IMR-90 (cell line): Measurements from ENCODE around the gene TMEM131L.

Experiments
- CEBPB ChIP-seq: IDR thresholded peaks from 2 replicates; pipeline ENCODE4 v1.6.1; 2012; ENCODE audit warnings: low read depth, low read length, improper control_type of control experiment
- SMC3 ChIP-seq: fragments of 150-350 bp; IDR thresholded peaks from 2 replicates; pipeline ENCODE4 v1.6.1; 2016; ENCODE audit warnings: low read depth, mild to moderate bottlenecking, antibody characterized with exemption, low read length, moderate library complexity
- TF ChIP-seq, protein P1 (sequence below): fragments of 150-350 bp; IDR thresholded peaks from 2 replicates; pipeline ENCODE4 v1.6.1; 2017; ENCODE audit warnings: mild to moderate bottlenecking, antibody characterized with exemption, low read length, low read depth
- TF ChIP-seq, protein P2 (sequence below): conservative IDR thresholded peaks from 2 replicates; pipeline ENCODE4 v1.5.1; 2012; ENCODE audit warnings: mild to moderate bottlenecking, low read depth, low read length, improper control_type of control experiment

DNA sequence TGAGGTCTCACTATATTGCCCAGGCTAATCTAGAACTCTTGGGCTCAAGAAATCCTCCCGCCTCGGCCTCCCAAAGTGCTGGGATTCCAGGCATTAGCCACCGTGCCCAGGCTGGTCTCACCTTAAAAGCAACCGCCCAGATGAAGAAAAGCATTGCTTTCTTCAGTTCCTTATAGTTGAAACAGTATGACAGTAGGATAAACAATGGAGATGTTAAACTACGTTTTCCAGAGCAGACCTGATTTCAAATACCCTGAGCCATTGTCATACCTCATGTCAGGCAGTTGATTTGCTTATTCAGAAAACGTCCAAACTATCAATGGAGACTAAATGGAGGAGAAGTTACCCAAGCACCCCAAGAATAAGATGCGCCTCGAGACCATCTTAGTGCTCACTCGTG lies 26.3 kb upstream of the TMEM131L start:
- no peak for TF ChIP-seq CEBPB
- TF ChIP-seq, protein P1, sequence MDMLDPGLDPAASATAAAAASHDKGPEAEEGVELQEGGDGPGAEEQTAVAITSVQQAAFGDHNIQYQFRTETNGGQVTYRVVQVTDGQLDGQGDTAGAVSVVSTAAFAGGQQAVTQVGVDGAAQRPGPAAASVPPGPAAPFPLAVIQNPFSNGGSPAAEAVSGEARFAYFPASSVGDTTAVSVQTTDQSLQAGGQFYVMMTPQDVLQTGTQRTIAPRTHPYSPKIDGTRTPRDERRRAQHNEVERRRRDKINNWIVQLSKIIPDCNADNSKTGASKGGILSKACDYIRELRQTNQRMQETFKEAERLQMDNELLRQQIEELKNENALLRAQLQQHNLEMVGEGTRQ = no peak
- TF ChIP-seq, protein P2, sequence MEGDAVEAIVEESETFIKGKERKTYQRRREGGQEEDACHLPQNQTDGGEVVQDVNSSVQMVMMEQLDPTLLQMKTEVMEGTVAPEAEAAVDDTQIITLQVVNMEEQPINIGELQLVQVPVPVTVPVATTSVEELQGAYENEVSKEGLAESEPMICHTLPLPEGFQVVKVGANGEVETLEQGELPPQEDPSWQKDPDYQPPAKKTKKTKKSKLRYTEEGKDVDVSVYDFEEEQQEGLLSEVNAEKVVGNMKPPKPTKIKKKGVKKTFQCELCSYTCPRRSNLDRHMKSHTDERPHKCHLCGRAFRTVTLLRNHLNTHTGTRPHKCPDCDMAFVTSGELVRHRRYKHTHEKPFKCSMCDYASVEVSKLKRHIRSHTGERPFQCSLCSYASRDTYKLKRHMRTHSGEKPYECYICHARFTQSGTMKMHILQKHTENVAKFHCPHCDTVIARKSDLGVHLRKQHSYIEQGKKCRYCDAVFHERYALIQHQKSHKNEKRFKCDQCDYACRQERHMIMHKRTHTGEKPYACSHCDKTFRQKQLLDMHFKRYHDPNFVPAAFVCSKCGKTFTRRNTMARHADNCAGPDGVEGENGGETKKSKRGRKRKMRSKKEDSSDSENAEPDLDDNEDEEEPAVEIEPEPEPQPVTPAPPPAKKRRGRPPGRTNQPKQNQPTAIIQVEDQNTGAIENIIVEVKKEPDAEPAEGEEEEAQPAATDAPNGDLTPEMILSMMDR = no peak
- TF ChIP-seq SMC3 = no peak
